ENCODE data around the gene DNPEP.

Gene DNPEP

DNA sequence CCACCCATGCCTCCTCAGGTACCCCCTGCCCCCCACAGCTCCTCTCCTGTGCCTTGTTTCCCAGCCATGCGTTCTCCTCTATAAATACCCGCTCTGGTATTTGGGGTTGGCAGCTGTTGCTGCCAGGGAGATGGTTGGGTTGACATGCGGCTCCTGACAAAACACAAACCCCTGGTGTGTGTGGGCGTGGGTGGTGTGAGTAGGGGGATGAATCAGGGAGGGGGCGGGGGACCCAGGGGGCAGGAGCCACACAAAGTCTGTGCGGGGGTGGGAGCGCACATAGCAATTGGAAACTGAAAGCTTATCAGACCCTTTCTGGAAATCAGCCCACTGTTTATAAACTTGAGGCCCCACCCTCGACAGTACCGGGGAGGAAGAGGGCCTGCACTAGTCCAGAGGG lies 29.7 kb upstream of the DNPEP start:
- Histone ChIP-seq H3K36me3 (replicated peaks) (no peaks in the 10 kb centered on the region), H3K27me3 (replicated peaks) (peaks cover 8% of the 10 kb centered on the region), H3K27ac (no peak overlapping the region), H3K4me3 (ENCODE audit: low read depth, low read length) (no peak overlapping the region)
- no peak for DNase-seq
- TF ChIP-seq, protein P1, sequence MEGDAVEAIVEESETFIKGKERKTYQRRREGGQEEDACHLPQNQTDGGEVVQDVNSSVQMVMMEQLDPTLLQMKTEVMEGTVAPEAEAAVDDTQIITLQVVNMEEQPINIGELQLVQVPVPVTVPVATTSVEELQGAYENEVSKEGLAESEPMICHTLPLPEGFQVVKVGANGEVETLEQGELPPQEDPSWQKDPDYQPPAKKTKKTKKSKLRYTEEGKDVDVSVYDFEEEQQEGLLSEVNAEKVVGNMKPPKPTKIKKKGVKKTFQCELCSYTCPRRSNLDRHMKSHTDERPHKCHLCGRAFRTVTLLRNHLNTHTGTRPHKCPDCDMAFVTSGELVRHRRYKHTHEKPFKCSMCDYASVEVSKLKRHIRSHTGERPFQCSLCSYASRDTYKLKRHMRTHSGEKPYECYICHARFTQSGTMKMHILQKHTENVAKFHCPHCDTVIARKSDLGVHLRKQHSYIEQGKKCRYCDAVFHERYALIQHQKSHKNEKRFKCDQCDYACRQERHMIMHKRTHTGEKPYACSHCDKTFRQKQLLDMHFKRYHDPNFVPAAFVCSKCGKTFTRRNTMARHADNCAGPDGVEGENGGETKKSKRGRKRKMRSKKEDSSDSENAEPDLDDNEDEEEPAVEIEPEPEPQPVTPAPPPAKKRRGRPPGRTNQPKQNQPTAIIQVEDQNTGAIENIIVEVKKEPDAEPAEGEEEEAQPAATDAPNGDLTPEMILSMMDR (IDR thresholded peaks at IDR 0.05; ENCODE audit: low read depth, low read length, missing control alignments), result no peak
- in situ Hi-C loops (cut with HindIII; ENCODE audit: low pct_ligation_motif_present, low sequenced_read_pairs), result no loop called here

GRCh38 chr2:219416938-219417337 lies 29.2 kb upstream of the DNPEP start:
- H3K27me3 ChIP-seq (replicated peaks), result peaks cover 8% of the 10 kb centered on the region
- no peaks in the 10 kb centered on the region for H3K36me3 ChIP-seq (replicated peaks)

DNA sequence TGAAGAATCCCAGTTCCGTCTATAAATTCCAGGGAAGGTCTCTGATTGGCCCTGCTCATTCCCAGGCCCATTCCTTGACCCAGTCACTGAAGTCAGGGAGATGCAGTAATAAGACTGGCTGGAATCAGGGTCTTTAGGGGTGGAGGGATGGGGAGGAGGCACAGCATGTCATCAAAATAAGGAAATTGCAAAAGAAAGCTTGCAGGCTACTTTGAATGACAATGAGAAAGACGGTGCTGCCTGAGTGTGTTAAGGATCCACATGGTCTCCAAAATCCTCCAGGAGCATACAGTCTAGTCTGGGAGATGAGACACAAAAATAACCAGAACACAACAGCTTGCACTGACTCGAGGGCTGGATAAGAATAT lies 28.5 kb upstream of the DNPEP start:
- no peak for DNase-seq
- no peak overlapping the region for H3K27ac ChIP-seq
- peaks cover 8% of the 10 kb centered on the region for H3K27me3 ChIP-seq (replicated peaks)
- H3K36me3 ChIP-seq (replicated peaks), result no peaks in the 10 kb centered on the region
- in situ Hi-C loops (cut with HindIII; ENCODE audit: low pct_ligation_motif_present, low sequenced_read_pairs), result no loop called here
- H3K4me3 ChIP-seq (ENCODE audit: low read depth, low read length), result no peak overlapping the region
- TF ChIP-seq, protein P1 (IDR thresholded peaks at IDR 0.05; ENCODE audit: low read depth, low read length, missing control alignments), result no peak

More at GRCh38 chr2:219416938-219417337, 29.2 kb upstream of the DNPEP start:
- H3K27ac ChIP-seq, result no peak overlapping the region
- in situ Hi-C loops (cut with HindIII; ENCODE audit: low pct_ligation_motif_present, low sequenced_read_pairs), result no loop called here
- no peak for DNase-seq
- TF ChIP-seq, protein P1 (IDR thresholded peaks at IDR 0.05; ENCODE audit: low read depth, low read length, missing control alignments), result no peak
- no peak overlapping the region for H3K4me3 ChIP-seq (ENCODE audit: low read depth, low read length)

GRCh38 chr2:219415580-219416234 lies 28.0 kb upstream of the DNPEP start:
- Histone ChIP-seq H3K4me3 (ENCODE audit: low read depth, low read length) (no peak overlapping the region), H3K27me3 (replicated peaks) (peaks cover 8% of the 10 kb centered on the region), H3K36me3 (replicated peaks) (no peaks in the 10 kb centered on the region), H3K27ac (no peak overlapping the region)
- DNase-seq, result no peak
- TF ChIP-seq, protein P1 (IDR thresholded peaks at IDR 0.05; ENCODE audit: low read depth, low read length, missing control alignments), result no peak
- in situ Hi-C loops (cut with HindIII; ENCODE audit: low pct_ligation_motif_present, low sequenced_read_pairs), result no loop called here

- TF ChIP-seq, protein P1 (IDR thresholded peaks at IDR 0.05; ENCODE audit: low read depth, low read length, missing control alignments), result no peak
- H3K36me3 ChIP-seq (replicated peaks), result no peaks in the 10 kb centered on the region
Observed at GRCh38 chr2:219414857-219415256, 27.1 kb upstream of the DNPEP start.

GRCh38 chr2:219410390-219410789 lies 22.7 kb upstream of the DNPEP start:
- H3K36me3 ChIP-seq (replicated peaks), result no peaks in the 10 kb centered on the region
- no peak overlapping the region for H3K4me3 ChIP-seq (ENCODE audit: low read depth, low read length)
- no peak overlapping the region for H3K27ac ChIP-seq
- TF ChIP-seq, protein P1 (IDR thresholded peaks at IDR 0.05; ENCODE audit: low read depth, low read length, missing control alignments), result no peak
- in situ Hi-C loops (cut with HindIII; ENCODE audit: low pct_ligation_motif_present, low sequenced_read_pairs), result no loop called here
- H3K27me3 ChIP-seq (replicated peaks), result no peaks in the 10 kb centered on the region
- no peak for DNase-seq

More at GRCh38 chr2:219414857-219415256, 27.1 kb upstream of the DNPEP start:
- no peak for DNase-seq
- Histone ChIP-seq H3K27me3 (replicated peaks) (peaks cover 8% of the 10 kb centered on the region), H3K27ac (no peak overlapping the region), H3K4me3 (ENCODE audit: low read depth, low read length) (no peak overlapping the region)
- in situ Hi-C loops (cut with HindIII; ENCODE audit: low pct_ligation_motif_present, low sequenced_read_pairs), result no loop called here
